ENCODE results near the gene GATA2. TPM values are rescaled to one million over a fixed set of nuclear protein-coding genes. Genes with fewer than 3 reads are reported as not detected.

Gene GATA2
- total RNA-seq, 2 donors from 2014 or later, result 181 to 275 TPM

DNA sequence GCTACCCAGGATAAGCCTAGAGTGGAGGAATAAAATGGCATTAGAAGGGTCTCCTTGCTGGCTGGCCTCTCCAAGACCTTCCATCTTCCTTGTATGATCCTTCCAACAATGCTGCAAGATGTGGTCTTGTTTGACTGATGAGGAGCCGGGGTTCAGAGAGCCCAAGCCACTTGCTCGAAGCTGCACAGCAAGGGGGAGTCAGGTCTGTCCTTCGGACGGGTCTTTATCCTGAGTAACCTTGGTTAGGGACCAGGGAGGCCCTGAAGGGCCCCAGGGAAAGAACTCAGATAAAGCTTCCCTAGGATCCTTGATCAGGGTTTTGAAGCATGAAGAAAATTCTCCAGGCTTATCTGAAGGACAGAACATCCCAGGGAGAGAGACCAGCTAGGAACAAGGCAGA is 19.3 kb downstream of the GATA2 start:
- no peak overlapping the region for H3K4me3 ChIP-seq
- no peaks in the 10 kb centered on the region for H3K27me3 ChIP-seq (replicated peaks; ENCODE audit: insufficient read depth)
- no peak overlapping the region for H3K27ac ChIP-seq
- intact Hi-C loops (cut with DNase I), result no loop called here
- no peaks in the 10 kb centered on the region for H3K4me1 ChIP-seq (replicated peaks)
- WGBS, result 71% methylated on average over 4 of the region's 4 CpGs
- no peak for TF ChIP-seq POLR2AphosphoS5 (IDR thresholded peaks at IDR 0.05)
- TF ChIP-seq, protein P1, sequence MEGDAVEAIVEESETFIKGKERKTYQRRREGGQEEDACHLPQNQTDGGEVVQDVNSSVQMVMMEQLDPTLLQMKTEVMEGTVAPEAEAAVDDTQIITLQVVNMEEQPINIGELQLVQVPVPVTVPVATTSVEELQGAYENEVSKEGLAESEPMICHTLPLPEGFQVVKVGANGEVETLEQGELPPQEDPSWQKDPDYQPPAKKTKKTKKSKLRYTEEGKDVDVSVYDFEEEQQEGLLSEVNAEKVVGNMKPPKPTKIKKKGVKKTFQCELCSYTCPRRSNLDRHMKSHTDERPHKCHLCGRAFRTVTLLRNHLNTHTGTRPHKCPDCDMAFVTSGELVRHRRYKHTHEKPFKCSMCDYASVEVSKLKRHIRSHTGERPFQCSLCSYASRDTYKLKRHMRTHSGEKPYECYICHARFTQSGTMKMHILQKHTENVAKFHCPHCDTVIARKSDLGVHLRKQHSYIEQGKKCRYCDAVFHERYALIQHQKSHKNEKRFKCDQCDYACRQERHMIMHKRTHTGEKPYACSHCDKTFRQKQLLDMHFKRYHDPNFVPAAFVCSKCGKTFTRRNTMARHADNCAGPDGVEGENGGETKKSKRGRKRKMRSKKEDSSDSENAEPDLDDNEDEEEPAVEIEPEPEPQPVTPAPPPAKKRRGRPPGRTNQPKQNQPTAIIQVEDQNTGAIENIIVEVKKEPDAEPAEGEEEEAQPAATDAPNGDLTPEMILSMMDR (IDR thresholded peaks at IDR 0.05), result no peak
- no peak for TF ChIP-seq POLR2A (IDR thresholded peaks at IDR 0.05)
- no peaks in the 10 kb centered on the region for H3K36me3 ChIP-seq
- H3K9me3 ChIP-seq, result no peaks in the 10 kb centered on the region
- DNase-seq (ENCODE audit: low spot score), result no peak

DNA sequence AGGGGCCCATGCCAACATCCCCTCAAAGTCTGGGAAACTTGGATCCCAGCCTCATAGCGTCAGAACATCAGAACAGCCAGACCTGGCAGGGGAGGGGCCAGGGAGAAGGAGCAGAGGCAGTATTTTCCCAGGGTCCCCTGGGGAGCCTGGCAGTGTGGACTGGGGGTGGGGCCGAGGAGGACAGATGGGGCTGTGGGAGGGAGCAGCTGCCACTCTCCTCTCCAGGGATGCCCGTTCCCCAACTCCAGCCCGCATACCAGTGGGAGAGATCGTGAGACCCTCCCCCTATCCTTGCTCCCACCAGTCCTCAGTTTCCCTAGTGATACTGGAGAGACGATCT is 19.9 kb downstream of the GATA2 start:
- Histone ChIP-seq H3K36me3 (no peaks in the 10 kb centered on the region), H3K27me3 (replicated peaks; ENCODE audit: insufficient read depth) (no peaks in the 10 kb centered on the region), H3K4me3 (no peak overlapping the region), H3K27ac (no peak overlapping the region), H3K4me1 (replicated peaks) (no peaks in the 10 kb centered on the region), H3K9me3 (no peaks in the 10 kb centered on the region)
- DNase-seq (ENCODE audit: low spot score), result no peak
- TF ChIP-seq POLR2AphosphoS5 (IDR thresholded peaks at IDR 0.05) (no peak), POLR2A (IDR thresholded peaks at IDR 0.05) (no peak)
- TF ChIP-seq, protein P1 (IDR thresholded peaks at IDR 0.05), result no peak
- 51% methylated on average over 6 of the region's 6 CpGs for WGBS
- intact Hi-C loops (cut with DNase I), result no loop called here

DNA sequence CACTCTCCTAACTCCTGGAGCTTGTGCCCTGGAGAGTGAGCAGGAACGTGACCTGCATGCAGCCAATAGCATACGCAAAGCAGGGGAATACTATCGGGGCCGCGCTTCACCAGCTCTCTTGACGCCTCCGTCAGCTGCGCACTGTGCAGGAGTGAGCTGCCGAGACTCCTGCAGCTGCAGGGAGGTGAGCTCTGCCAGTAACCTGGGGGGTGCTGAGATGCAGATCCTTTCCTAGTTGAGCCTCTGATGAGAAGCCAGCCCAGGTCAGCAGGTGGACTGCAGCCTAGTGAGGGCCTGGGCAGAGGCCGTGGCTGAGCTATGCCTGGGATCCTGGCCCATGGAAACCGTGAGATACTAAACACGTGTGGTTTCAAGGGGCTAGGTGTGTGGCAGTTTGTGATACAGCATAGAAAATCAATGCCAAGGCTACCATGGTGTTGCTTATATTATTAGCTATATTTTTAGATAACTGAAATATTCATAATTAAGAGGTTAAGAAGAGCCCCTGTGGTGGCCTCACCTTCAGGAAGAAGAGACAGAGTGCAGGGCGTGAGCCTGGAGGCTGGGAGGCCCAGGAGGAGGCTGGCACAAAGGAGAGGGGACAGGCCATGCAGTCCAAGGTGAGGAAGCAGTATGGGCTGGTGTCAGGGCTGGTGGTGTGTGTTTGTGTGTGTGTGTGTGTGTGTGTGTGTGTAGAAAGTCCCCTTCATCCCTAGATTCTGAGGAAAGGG is 20.4 kb downstream of the GATA2 start:
- TF ChIP-seq POLR2A (IDR thresholded peaks at IDR 0.05) (no peak), POLR2AphosphoS5 (IDR thresholded peaks at IDR 0.05) (no peak)
- TF ChIP-seq, protein P1 (IDR thresholded peaks at IDR 0.05), result no peak

DNA sequence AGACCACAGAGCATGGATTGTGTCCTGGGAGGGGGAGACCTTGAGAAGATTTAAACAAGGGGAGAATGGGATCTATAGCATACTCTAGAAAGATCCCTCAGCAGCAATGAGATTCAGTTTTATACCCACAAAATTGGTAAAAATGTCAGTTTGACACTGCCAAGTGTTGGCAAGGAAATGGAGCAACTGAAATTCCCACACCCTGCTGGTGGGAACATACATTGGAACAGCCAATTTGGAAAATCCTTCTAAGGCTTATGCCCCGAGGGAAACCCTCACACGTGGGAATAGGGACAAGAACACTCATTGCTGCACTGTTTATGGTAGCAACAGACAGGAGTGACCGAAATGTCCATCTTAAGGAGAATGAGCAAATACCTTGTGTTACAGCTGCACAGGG is 21.3 kb downstream of the GATA2 start:
- H3K27me3 ChIP-seq (replicated peaks; ENCODE audit: insufficient read depth), result no peaks in the 10 kb centered on the region
- intact Hi-C loops (cut with DNase I), result no loop called here
- WGBS, result 88% methylated on average over 3 of the region's 3 CpGs

More for the DNA sequence above, 20.4 kb downstream of the GATA2 start:
- intact Hi-C loops (cut with DNase I), result no loop called here
- Histone ChIP-seq H3K27ac (no peak overlapping the region), H3K27me3 (replicated peaks; ENCODE audit: insufficient read depth) (no peaks in the 10 kb centered on the region), H3K36me3 (no peaks in the 10 kb centered on the region), H3K4me3 (no peak overlapping the region), H3K4me1 (replicated peaks) (no peaks in the 10 kb centered on the region), H3K9me3 (no peaks in the 10 kb centered on the region)
- DNase-seq (ENCODE audit: low spot score), result no peak
- 90% methylated on average over 13 of the region's 13 CpGs for WGBS

More for the DNA sequence above, 21.3 kb downstream of the GATA2 start:
- Histone ChIP-seq H3K4me3 (no peak overlapping the region), H3K27ac (no peak overlapping the region), H3K36me3 (no peaks in the 10 kb centered on the region), H3K9me3 (no peaks in the 10 kb centered on the region), H3K4me1 (replicated peaks) (no peaks in the 10 kb centered on the region)
- TF ChIP-seq POLR2A (IDR thresholded peaks at IDR 0.05) (no peak), POLR2AphosphoS5 (IDR thresholded peaks at IDR 0.05) (no peak)
- TF ChIP-seq, protein P1 (IDR thresholded peaks at IDR 0.05), result no peak
- no peak for DNase-seq (ENCODE audit: low spot score)

All from prostate gland (tissue), 2 donors.